DND-41 (cell line): ENCODE measurements around the gene DDX25.

Experiments used
- CTCF ChIP-seq: IDR thresholded peaks from 2 replicates; pipeline ENCODE4 v1.5.1; 2012; ENCODE audit warnings: borderline replicate concordance, low read length, moderate library complexity, mild to moderate bottlenecking; ENCODE audit not compliant: poor library complexity, severe bottlenecking; ENCODE audit errors: extremely low read depth
- EZH2 ChIP-seq: IDR thresholded peaks from 3 replicates; pipeline ENCODE4 v1.6.1; 2012; ENCODE audit warnings: borderline replicate concordance, low read depth, mild to moderate bottlenecking, moderate library complexity, low read length, inconsistent platforms; ENCODE audit not compliant: severe bottlenecking

GRCh38 chr11:125971618-125972017, 67.3 kb downstream of the DDX25 start:
- TF ChIP-seq EZH2 (no peak), CTCF (no peak)
